OCI-LY1 (cell line): ENCODE results near the gene FAM229A.

Experiments
- H2AFZ ChIP-seq: fragments of 200-600 bp; sonication (generic), shearing (Covaris generic); 2 replicates; pipeline ENCODE4 v1.6.0; 2014; ENCODE audit warnings: antibody characterized with exemption, mild to moderate bottlenecking, low read length
- H3F3A ChIP-seq: fragments of 200-600 bp; sonication (generic), shearing (Covaris generic); 2 replicates; pipeline ENCODE4 v1.6.0; 2014; ENCODE audit warnings: mild to moderate bottlenecking, antibody characterized with exemption, low read length, moderate library complexity; ENCODE audit not compliant: insufficient read depth
- H3K27ac ChIP-seq: fragments of 200-600 bp; sonication (generic); 2 replicates; pipeline ENCODE4 v1.5.1; 2014; ENCODE audit warnings: low read length, mixed run types, mild to moderate bottlenecking, low read depth; ENCODE audit not compliant: poor library complexity, severe bottlenecking
- H3K27me3 ChIP-seq: fragments of 200-600 bp; sonication (generic); 2 replicates; pipeline ENCODE4 v1.6.0; 2014; ENCODE audit warnings: antibody characterized with exemption, mild to moderate bottlenecking, low read length, moderate library complexity; ENCODE audit not compliant: insufficient read depth
- H3K36me3 ChIP-seq: fragments of 200-600 bp; sonication (generic); 2 replicates; pipeline ENCODE4 v1.6.1; 2014; ENCODE audit warnings: mild to moderate bottlenecking, antibody characterized with exemption, low read length, moderate library complexity, mixed read lengths; ENCODE audit not compliant: insufficient read depth
- H3K4me1 ChIP-seq: fragments of 200-600 bp; sonication (generic); 2 replicates; pipeline ENCODE4 v1.5.1; 2014; ENCODE audit warnings: mild to moderate bottlenecking, low read length, moderate library complexity; ENCODE audit not compliant: insufficient read depth, severe bottlenecking
- H3K4me2 ChIP-seq: fragments of 200-600 bp; sonication (generic), shearing (Covaris generic); 2 replicates; pipeline ENCODE4 v1.6.1; 2014; ENCODE audit warnings: low read length
- H3K4me3 ChIP-seq: fragments of 200-600 bp; sonication (generic); 2 replicates; pipeline ENCODE4 v1.5.1; 2014; ENCODE audit warnings: low read length, low read depth, mild to moderate bottlenecking, mixed read lengths; ENCODE audit not compliant: poor library complexity, severe bottlenecking
- H3K79me2 ChIP-seq: fragments of 200-600 bp; shearing (Covaris generic); 2 replicates; pipeline ENCODE4 v1.6.1; 2016; ENCODE audit warnings: mixed run types, low read length, mixed read lengths; ENCODE audit not compliant: insufficient read depth
- H3K9ac ChIP-seq: fragments of 200-600 bp; sonication (generic), shearing (Covaris generic); 2 replicates; pipeline ENCODE4 v1.6.1; 2014; ENCODE audit warnings: mild to moderate bottlenecking, low read length, mixed read lengths
- H3K9me2 ChIP-seq: fragments of 200-600 bp; sonication (generic), shearing (Covaris generic); 2 replicates; pipeline ENCODE4 v1.6.1; 2014; ENCODE audit warnings: low read depth, mild to moderate bottlenecking, low read length, mixed read lengths
- H3K9me3 ChIP-seq: fragments of 200-600 bp; shearing (Covaris generic); 2 replicates; pipeline ENCODE4 v1.6.1; 2014; ENCODE audit warnings: low read length, mixed read lengths
- H4K20me1 ChIP-seq: fragments of 200-600 bp; sonication (generic), shearing (Covaris generic); 2 replicates; pipeline ENCODE4 v1.6.0; 2016; ENCODE audit warnings: mild to moderate bottlenecking, low read length; ENCODE audit not compliant: insufficient read depth
- EZH2 ChIP-seq: fragments of 200-600 bp; sonication (generic), shearing (Covaris generic); IDR thresholded peaks from 2 replicates; pipeline ENCODE4 v1.8.0; 2017; ENCODE audit warnings: borderline replicate concordance, mixed run types, mild to moderate bottlenecking, antibody characterized with exemption, low read length, moderate library complexity, mixed read lengths
- TF ChIP-seq, protein P1 (sequence below): fragments of 200-600 bp; sonication (generic), shearing (Covaris generic); IDR thresholded peaks from 2 replicates; pipeline ENCODE4 v1.5.1; 2017; ENCODE audit warnings: mild to moderate bottlenecking, antibody characterized with exemption, low read length, moderate library complexity, mixed read lengths

The FAM229A gene

DNA sequence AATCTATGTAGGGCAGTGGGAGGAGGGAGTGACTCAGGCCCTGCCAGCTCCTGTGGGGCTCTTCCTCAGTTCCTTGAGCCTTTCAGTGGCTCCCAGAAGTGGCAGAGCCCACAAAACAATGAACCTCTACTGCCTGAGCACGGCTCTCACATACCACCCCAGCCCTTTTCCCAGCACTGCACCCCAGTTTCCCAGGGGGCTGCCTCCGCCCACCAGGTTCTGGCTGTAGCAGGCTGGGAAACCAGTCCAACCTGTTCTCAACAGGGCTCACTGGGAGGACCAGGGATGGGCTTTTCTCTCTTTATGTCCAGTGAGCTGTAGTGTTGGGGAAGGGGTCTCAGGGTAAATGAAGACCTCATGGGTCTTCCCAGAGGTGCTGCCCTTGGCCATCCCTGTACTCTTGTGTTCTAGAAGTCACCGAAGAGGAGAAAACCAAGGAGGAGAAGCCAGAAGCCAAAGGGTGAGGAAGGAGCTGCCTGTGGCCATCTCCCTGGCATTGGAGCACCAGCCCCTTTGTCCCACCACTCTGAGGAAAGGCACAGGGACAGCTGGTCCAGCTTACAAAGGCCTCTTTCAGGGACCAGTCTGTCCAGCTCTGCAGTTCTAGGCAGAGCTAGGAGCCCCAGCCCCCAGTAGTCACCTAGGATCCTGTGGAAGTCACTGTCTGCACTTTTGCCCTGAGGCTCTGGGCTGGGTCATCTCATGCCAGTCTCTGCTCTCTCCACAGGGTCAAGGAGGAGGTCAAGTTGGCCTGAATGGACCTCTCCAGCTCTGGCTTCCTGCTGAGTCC lies 29.8 kb downstream of the FAM229A start:
- Histone ChIP-seq H3K4me3 (no peak overlapping the region), H3K4me2 (no peak overlapping the region), H3F3A (peaks cover 15% of the 10 kb centered on the region), H4K20me1 (no peaks in the 10 kb centered on the region), H3K79me2 (peaks cover 7% of the 10 kb centered on the region; the same call in 1 of the 2 replicates), H3K36me3 (peaks cover 74% of the 10 kb centered on the region), H3K27me3 (0 out of 2 replicates have a peak, but pooled peaks cover 4% of the 10 kb centered on the region), H3K9me2 (no peaks in the 10 kb centered on the region), H3K9ac (no peak overlapping the region), H3K27ac (peak overlapping the region; percentile 77), H3K4me1 (peaks cover 39% of the 10 kb centered on the region), H2AFZ (no peak overlapping the region), H3K9me3 (no peaks in the 10 kb centered on the region)
- TF ChIP-seq EZH2 = no peak
- TF ChIP-seq, protein P1, sequence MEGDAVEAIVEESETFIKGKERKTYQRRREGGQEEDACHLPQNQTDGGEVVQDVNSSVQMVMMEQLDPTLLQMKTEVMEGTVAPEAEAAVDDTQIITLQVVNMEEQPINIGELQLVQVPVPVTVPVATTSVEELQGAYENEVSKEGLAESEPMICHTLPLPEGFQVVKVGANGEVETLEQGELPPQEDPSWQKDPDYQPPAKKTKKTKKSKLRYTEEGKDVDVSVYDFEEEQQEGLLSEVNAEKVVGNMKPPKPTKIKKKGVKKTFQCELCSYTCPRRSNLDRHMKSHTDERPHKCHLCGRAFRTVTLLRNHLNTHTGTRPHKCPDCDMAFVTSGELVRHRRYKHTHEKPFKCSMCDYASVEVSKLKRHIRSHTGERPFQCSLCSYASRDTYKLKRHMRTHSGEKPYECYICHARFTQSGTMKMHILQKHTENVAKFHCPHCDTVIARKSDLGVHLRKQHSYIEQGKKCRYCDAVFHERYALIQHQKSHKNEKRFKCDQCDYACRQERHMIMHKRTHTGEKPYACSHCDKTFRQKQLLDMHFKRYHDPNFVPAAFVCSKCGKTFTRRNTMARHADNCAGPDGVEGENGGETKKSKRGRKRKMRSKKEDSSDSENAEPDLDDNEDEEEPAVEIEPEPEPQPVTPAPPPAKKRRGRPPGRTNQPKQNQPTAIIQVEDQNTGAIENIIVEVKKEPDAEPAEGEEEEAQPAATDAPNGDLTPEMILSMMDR = no peak

DNA sequence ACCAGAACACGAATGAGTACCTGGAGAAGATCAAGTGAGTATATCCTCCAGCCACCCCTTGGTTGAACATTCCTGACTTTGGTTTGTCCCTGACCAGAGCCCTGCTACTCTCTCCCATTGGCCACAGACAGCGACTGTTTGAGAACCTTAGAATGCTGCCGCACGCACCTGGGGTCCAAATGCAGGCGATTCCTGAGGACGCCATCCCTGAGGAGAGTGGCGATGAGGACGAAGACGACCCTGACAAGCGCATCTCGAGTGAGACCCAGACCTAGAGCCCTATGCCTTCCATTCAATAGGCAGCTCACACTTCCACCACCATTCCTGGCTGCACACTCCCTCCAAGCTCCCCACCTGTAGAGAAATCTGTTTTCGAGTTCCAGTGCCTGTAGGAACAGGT lies 30.7 kb downstream of the FAM229A start:
- Histone ChIP-seq H2AFZ (no peak overlapping the region), H3K36me3 (peaks cover 82% of the 10 kb centered on the region), H3K4me3 (no peak overlapping the region), H3K9me2 (no peaks in the 10 kb centered on the region), H3F3A (peaks cover 15% of the 10 kb centered on the region), H3K27ac (peak overlapping the region; percentile 77), H3K27me3 (0 out of 2 replicates have a peak, but pooled peaks cover under 1% of the 10 kb centered on the region), H4K20me1 (no peaks in the 10 kb centered on the region), H3K4me2 (no peak overlapping the region), H3K4me1 (peaks cover 32% of the 10 kb centered on the region), H3K9ac (no peak overlapping the region), H3K9me3 (no peaks in the 10 kb centered on the region), H3K79me2 (peaks cover 7% of the 10 kb centered on the region; the same call in 1 of the 2 replicates)
- TF ChIP-seq, protein P1 = no peak
- no peak for TF ChIP-seq EZH2

GRCh38 chr1:32330558-32331151 lies 31.6 kb downstream of the FAM229A start:
- Histone ChIP-seq H3F3A (peaks cover 15% of the 10 kb centered on the region), H3K9ac (no peak overlapping the region), H2AFZ (no peak overlapping the region), H3K4me2 (no peak overlapping the region), H3K9me3 (no peaks in the 10 kb centered on the region), H3K9me2 (no peaks in the 10 kb centered on the region), H3K27me3 (no peaks in the 10 kb centered on the region), H3K4me3 (no peak overlapping the region), H3K36me3 (peaks cover 90% of the 10 kb centered on the region), H3K79me2 (peaks cover 7% of the 10 kb centered on the region; the same call in 1 of the 2 replicates), H4K20me1 (no peaks in the 10 kb centered on the region), H3K27ac (no peak overlapping the region), H3K4me1 (peaks cover 28% of the 10 kb centered on the region)
- TF ChIP-seq, protein P1 = no peak
- TF ChIP-seq EZH2 = no peak
